IPS DF 4.7 (cell line): ENCODE results near the gene NKAIN4.
"Not testable (repeated sequence)": the region's sequence is repeated elsewhere in the genome, so short reads cannot be mapped to it uniquely, and the experiment has no call there.

ENCODE experiments used
- DNase-seq: peaks from one replicate; pipeline ENCODE4 v3.0.0-alpha.2; 2013; ENCODE audit warnings: low spot score; ENCODE audit errors: extremely low read depth

Gene NKAIN4

DNA sequence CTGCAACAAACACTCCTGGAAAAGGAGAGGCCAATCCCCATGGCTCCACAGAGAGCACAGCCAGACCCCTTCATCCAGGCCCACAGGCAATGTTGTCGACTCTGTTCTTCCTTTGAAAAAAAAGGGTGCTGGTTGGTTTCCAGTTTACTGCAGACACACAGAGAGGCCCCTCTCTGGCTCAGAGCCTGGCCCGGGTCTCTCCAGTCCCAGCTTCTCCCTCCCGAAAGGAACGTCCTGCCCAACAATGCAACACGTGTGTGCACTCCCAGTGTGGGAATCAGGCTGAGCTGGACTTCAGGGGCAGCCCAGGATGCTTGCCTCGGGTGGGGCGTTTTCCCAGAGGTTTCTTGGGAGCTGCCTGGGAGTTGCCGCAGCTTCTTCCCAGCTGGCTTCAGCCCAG, 4.5 kb upstream of the NKAIN4 start:
- DNase-seq: no peak

DNA sequence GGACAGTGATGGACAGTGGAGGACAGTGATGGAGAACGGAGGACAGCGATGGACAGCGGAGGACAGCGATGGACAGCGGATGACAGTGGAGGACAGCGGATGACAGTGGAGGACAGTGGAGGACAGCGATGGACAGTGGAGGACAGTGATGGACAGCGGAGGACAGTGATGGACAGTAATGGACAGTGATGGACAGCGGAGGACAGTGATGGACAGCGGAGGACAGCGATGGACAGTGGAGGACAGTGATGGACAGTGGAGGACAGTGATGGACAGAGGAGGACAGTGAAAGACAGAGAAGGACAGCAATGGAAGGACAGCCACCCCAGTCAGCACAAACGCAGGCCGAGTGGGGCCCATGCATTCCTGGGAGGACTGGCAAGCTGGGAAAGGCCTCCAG, 3.4 kb upstream of the NKAIN4 start:
- DNase-seq: no peak

DNA sequence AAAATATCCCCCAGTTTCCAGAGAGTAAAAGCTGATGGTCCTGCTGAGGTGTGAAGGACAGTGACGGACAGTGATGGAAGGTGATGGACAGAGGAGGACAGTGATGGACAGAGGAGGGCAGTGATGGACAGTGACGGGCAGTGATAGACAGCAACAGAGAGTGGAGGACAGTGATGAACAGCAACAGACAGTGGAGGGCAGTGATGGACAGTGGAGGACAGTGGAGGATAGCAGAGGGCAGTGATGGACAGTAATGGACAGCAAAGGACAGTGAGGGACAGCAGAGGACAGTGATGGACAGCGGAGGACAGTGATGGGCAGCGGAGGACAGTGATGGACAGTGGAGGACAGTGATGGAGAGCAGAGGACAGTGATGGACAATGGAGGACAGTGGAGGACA, 2.7 kb upstream of the NKAIN4 start:
- no peak for DNase-seq

DNA sequence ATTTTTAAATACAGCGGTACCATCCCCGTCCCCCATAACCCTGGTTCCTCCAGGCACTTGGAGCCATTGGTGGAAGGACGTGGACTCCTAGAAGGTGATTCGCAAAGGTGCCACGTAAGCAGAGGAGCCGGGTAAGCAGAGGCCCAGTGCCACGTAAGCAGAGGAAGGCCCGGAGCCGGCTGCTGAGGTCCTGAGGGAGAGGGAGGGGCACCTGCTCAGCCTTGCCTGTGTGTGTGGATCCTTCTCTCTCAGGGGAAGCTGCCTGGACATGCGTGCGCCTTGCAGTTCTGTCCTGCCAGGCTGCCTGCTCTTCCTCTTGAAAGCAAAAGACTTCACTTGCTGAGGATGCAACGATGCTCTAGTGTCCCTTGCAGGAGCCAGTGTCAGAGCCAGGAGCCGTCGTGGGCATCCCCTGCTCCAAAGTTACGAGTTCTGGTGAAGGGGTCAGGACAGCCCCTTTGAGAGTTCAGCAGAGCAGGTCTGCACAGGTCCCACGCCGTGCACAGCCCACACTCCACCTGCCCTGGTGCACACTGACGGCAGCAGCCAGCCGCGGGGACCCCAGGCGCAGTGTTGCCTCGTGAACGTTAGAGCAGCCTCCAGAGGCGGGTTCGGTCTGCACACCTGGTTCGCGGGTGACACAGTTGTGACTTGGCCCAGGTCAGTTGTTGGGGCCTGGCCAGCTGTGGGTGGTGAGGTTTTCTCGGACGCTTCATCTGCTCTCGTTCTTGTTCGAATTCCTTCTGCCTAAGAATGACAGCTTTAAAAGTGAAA, 1.9 kb upstream of the NKAIN4 start:
- no peak for DNase-seq

DNA sequence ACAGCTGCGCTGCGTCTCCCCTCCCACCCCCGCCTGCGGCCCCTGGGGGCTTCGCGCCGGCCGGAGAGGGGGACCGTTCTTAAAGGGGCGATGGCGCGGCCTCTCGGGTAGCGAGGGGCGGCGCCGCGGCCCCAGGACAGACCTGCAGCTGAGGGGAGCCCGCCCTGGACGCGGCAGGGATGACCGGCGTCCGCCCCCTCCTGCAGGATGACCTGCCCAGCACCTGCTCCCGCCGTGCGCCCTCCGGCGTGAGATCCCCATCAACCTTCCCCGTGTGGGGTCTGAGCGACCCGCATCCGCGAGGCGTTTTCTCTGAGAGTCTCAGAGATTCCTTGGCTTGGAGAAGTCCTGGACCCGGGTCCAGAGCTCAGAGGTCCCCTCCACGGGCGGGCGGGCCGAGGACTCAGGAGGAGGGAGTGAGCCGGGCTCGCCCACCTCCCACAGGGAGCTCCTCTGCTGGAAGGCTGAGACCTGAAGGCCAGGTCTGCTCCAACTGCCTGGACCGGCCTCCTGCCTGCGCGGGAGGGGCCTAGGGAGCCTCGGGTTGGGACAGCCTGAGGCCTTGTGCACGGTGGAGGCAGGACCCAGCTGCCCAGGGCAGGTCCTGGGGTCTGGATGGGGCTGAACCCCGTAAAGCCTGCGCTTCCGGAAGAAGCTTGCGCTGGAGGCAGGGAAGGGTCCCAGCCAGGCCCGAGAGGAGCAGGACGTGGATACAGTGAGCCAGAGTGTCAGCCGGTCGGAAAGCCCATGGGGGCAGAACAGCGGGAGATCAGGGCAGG, 532 bp upstream of the NKAIN4 start:
- no peak for DNase-seq

DNA sequence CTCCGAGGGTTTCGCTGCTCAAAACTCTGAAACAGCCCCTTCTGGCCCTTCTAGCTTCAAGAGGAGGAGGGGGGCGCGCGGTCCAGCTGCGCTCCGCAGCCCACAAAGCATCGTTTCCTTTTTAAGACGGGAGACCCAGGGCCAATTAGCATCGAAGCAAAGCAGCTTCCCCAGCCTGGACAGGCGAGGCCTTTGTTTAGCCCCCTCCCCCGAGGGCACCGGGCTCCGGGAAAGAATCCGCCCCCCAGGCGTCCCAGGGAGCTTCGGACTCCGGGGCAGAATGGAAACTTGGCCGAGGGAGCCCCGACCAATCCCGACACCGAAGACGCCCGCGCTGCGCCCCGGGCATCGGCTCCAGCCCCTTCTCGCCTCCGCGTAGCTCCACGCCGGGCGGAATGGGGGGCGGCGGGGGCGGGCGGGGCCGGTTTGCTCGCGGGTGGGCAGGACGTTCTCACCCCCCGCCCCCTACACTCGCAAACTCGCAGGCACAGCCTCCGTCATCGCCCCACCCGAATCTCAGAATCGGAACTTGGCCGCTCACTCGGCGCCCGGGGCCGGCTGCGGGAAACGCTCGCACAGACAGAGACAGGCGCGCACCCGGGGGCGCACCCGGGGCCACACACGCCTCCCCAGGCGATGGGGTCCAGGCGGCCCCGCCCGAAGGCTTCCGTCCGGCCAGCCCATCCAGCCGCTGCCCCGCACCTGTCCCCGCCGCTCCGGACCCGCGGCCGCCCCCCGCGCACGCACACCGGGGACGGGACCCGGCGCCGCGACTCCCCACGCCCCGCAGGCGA, 628 bp downstream of the NKAIN4 start:
- no peak for DNase-seq

DNA sequence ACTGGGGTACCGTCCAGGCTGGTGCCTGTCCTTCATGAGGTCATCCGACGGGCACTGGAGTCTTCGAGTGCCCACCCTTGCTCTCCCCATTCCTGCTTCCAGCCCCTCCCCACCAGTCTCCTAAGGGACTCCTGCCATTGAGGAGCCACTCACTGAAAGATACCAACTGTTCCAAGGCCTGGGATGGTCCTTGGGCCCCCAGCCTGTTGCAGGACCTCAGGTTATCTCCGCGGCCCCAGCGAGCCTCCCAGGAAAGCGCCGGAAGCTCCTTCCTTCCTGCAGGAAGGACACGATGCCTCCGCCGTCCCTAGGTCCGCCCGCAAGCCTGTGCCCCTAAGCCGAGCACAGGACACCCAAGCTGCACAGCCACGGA, 1.2 kb downstream of the NKAIN4 start:
- no peak for DNase-seq

DNA sequence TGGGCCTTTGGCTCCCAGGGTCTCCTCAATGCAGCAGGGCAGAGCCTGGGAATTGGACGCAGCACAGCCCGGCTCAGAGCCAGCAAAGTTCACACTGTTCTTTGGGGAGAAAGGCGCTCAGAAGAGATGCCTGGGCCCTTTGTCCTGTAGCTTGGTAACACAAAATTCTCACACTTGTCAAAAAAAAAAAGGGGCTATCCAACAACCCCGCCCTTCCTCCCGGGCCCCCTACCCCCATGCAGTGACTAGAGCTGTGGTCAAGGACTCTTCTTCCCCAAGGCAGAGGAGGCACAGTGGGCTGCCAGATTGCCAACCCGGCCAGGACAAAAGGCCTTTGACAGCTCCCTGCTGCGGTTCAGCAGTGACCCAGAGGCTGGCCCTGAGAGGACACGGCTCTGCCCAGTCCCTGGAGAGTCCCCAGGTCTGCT, 2.0 kb downstream of the NKAIN4 start:
- DNase-seq: no peak

DNA sequence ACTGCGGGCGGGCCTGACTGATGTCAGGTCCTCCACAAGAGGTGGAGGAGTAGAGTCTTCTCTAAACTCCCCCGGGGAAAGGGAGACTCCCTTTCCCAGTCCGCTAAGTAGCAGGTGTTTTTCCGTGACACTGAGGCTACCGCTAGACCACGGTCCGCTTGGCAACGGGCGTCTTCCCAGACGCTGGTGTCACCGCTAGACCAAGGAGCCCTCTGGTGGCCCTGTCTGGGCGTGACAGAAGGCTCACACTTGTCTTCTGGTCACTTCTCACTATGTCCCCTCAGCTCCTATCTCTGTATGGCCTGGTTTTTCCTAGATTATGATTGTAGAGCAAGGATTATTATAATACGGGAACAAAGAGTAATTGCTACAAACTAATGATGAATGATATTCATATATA, 2.9 kb downstream of the NKAIN4 start:
- not testable (repeated sequence) for DNase-seq

DNA sequence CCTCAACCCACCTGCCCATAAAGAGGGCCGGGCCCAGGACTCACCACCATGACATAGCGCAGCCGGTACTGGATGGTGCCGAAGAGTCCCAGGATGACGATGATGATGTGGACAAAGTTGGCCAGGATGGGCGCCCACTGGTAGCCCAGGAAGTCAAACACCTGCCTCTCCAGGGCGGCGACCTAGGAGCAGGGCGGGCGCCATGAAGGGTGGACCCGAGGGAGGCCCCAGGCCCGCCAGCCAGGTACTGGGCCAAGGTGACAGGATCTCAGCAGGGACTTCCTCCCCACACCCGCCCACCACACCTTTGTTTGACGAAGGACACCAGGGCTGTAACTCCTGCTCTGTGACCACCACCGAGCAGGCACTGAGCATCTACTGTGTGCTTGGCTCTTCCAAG, 4.4 kb downstream of the NKAIN4 start:
- no peak for DNase-seq

DNA sequence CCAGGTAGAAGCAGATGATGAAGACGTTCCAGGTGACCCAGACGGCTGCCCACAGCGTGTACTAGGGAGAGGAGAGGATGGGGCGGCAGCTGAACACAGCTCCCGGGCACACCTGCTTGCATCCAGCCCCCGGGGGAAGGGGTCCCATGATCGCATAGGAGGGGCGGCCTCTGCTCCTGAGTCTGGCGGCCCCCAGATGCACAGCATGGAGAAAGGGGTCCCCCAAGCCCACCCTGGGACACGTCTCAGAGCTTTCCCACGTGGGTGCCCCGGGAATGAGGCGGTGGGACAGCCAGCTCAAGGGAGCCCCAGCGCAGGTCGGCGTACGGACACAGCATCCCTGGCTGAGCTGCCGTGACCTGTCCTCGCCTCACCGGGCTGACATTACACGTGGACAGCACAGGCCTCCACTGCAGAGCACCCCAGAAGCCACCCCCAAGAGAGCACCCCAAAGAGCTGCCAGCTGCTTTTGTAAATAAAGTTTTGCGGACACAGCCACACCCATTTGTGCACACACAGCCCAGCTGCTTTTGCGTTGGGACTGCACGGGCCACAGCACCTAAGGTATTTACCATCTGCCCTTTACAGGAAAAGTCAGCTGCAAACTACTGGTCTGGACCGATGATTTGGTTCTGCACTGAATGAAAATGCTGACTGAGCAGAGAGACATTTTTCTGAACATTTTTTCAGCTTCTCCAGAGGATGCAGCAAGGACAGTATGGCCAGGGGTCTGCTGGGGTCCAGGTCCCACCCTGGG, 5.2 kb downstream of the NKAIN4 start:
- DNase-seq: no peak

DNA sequence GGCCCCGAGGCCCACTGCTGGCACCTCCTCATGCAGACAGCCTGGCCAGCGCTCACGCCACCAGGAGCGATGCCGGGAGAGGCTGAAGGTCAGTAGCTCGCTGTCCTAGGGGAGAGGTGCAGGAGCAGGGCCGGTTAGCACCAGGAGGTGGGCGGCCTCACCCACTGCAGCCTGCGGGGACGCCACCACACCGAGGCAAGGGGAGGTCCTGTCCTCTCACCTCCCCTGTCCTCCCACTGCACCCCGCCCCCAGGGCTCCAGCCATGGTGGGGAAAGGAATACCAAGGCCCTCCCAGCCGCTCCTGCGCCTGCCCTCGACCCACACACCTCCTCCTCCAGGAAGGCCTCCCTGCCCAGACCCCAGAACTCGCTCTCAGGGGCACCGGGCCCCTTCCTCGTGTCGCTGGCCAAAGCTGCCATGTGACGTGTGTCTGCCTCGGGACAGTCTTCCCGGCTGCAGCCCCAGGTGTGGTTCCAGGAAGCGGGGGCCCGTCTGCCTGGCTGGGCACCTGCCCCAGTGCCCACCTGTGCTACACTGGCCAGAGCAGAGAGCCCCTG, 6.5 kb downstream of the NKAIN4 start:
- no peak for DNase-seq

DNA sequence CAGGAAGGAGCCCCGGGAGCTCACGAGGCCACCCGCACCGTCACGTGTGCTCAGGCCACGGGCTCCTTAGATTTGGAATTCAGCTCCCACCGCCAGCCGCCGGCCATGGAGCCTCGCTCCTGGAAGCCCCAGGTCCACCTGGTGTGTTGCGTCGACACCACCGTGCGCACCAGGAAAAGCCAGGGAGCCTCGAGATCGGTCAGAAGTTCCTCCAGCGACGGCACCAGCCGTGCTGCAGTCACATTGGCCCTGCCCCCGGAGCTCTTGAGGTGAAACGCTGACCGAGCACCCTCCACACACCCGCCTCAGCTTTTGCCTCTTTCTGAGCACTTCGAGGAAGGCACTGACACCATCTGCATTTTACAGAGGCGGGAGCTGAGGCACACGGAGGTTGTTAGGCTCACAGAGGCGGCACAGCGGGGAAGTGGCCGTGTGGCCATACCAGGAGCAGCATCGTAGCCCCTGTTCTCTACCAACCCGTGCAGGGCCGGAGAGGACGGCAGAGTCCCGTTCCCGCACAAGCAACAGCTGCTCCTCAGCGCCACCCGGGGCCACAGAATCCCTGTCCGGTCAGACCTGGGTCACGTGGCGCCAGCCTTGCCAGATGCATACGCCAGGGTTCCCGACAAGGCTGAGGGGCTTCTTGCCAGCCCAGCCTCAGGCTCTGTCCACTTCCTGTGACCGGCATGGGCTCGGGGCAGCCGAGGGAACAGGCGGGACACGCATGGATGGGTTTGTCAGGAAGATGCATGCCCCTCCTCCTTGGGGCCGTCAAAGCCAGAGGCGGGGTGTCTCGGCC, 7.6 kb downstream of the NKAIN4 start:
- no peak for DNase-seq

DNA sequence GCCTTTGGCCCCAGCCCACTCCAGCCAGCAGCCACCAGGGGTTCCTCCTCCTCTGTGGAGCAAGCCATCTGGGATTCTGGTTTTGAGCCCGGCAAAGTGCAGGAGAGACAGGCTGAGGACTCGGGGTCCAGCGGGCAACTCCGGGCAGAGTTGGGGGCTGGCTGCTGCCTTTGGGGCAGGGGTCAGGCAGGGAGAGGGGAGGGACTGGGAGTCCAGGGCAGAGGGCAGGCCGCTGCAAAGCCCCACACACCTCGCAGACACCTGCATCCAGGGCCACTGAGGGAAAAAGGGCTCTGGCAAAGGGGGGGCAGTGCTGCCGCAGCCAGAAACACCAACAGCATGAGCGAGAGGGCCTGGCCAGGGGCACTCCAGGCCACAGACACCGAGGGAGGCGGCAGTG, 9.8 kb downstream of the NKAIN4 start:
- no peak for DNase-seq

DNA sequence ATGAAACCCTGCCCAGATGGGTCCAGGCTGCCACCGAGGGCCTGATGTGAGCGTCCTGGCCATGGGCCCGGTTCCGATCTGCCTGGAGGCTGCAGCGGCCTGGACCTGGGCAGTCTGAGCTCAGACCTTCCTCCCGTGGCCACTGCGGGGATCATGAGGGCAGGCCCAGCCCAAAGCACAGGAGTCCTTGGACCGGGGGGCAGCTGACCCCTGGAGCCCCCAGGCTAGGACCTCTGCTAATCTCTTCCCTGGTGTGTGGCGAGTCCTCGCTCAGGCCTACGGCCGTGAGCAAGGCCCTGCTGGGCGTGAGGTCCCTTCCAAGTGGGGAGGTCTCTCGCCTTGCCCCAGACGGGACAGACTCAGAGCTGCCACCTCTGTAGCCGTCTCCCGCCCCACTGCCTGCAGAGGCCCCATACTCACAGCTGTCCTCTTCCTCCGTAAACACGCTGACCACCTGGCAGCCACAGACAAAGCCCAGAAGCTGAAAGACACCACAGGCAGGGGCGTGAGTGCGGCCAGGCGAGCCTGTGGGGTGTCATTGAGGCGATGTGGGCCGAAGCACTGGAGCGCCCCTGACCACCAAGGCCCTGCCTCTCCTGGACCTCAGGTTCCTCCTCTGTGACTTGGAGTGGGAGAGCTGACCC, 10.5 kb downstream of the NKAIN4 start:
- no peak for DNase-seq

DNA sequence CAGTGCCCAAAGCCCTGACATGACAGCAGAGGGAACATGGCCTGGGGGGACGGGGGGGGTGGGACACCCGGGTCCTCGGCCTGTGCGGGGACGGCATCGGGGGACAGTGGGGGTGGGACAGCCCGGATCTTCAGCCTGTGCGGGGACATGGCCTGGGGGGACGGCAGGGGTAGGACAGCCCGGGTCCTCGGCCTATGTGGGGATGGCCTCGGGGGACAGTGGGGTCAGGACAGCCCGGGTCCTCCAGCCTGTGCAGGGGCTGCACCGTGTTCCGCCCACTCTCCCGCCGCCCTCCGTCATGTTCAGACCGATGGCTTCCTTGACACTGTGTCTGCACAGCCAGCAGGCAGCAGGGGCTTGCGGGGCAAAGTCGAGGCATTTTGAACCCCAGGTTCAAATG, 11.5 kb downstream of the NKAIN4 start:
- DNase-seq: no peak

DNA sequence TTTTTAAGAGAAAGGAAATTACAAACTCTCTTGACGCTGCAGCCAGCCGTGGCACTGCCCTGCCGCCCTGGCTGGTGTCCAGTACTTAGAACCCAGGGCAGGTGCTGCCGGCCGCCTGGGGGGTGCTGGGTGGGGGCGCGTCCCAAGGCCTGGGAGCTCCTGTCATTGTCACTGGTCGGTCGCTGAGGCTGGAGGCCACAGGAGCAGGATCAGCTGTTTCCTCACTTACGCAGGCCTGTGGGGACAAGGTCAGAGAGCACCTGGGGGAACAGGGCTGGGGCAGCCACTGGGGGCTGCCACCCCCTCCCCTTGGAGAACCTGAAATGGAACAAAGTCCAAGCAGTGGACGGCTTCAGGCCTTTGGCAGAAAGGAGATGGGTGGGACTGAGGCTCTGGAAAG, 13.0 kb downstream of the NKAIN4 start:
- DNase-seq: no peak

DNA sequence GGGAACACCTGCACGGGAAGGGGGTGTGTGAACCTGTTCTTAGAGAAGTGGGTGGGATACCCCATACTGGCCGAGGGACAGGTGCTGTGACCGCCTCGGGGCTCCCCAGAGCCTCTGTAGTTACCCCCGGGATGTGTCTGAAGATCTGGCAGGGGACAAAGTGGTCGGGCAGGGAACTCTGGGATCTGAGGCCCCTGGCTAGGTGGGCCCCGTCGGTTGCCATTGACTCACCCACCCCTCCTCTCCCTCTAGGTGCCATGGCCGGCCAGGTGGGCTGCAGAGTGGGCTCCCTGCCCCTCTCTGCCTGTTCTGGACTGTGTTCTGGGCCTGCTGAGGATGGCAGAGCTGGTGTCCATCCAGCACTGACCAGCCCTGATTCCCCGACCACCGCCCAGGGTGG, 14.3 kb downstream of the NKAIN4 start:
- no peak for DNase-seq

DNA sequence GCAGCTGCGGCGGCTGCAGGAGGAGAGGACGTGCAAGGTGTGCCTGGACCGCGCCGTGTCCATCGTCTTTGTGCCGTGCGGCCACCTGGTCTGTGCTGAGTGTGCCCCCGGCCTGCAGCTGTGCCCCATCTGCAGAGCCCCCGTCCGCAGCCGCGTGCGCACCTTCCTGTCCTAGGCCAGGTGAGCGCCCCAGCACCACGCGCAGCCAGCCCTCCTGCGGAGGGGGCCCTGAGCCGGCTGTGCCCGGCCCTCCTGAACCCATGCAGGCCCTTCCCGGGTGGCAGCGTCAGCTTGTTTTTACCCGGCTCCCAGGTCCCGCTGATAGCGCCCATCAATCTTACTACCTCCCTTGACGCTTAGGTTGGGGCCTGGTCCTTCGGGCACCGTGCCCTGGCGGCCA, 14.8 kb downstream of the NKAIN4 start:
- no peak for DNase-seq
